ENCODE results near the gene POLL. TPM values are rescaled to one million over a fixed set of nuclear protein-coding genes. Genes with fewer than 3 reads are reported as not detected.

The POLL gene
- total RNA-seq, 1 donor from 2014 or later = 27.8 TPM

DNA sequence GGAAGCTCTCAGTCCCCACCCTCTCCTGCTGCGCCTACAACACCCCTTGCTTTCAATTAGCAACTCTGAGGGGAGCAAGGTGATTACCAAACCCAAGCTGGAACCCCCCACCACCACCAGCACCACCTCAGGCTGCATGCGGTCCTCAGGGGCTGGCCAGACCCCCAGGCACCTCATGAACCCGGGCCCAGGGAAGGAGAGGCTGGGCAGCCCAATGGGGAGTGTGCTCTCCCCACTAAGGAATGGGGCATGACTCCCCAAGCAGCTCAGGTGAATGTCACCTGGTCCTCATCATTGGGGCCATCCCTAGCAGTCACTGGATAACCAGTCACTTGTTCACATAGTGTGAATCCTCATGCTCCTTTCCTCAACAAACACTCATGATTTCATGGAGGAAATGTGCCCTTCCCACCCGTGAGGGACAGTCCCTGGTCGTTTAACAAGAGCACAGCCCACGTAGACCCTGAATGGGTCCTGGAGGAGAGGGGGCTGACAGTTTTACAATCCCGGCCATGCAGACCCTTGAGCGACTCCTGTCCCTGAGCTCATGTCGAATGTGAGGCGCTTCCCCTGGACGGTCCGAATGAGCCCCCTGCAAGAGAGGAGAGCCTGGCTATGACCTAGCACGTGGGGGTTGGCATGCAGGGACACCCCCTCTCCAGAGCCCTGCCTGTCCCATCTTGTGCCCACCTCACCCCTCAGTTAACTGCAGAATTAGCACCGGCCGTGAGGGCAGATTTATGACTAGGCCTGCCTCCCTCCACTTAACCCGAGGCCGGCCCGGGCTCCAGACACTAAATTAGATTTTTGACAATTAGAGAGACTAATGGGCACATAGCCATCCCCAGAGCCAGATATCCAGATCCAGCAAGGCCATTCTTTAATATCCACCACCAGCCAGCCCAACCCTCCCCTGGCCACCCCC, 29.1 kb downstream of the POLL start:
- H3K9me3 Mint-ChIP-seq (ENCODE audit: unreplicated experiment) = peaks cover 2% of the 10 kb centered on the region
- H3K27me3 ChIP-seq (ENCODE audit: insufficient read depth, low read length) = no peaks in the 10 kb centered on the region
- no peak overlapping the region for H2AFZ ChIP-seq (ENCODE audit: low read depth, low read length)
- DNase-seq (ENCODE audit: low read depth) (no peak), FAIRE-seq (no peak)
- no peak overlapping the region for H3K4me2 ChIP-seq (ENCODE audit: low read length)
- H3K27me3 Mint-ChIP-seq (ENCODE audit: low read depth, unreplicated experiment) = peaks cover 10% of the 10 kb centered on the region
- TF ChIP-seq, protein P1, sequence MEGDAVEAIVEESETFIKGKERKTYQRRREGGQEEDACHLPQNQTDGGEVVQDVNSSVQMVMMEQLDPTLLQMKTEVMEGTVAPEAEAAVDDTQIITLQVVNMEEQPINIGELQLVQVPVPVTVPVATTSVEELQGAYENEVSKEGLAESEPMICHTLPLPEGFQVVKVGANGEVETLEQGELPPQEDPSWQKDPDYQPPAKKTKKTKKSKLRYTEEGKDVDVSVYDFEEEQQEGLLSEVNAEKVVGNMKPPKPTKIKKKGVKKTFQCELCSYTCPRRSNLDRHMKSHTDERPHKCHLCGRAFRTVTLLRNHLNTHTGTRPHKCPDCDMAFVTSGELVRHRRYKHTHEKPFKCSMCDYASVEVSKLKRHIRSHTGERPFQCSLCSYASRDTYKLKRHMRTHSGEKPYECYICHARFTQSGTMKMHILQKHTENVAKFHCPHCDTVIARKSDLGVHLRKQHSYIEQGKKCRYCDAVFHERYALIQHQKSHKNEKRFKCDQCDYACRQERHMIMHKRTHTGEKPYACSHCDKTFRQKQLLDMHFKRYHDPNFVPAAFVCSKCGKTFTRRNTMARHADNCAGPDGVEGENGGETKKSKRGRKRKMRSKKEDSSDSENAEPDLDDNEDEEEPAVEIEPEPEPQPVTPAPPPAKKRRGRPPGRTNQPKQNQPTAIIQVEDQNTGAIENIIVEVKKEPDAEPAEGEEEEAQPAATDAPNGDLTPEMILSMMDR (IDR thresholded peaks at IDR 0.05; ENCODE audit: insufficient read depth, low read depth, low read length) = no peak
- no peak for TF ChIP-seq EZH2 (IDR thresholded peaks at IDR 0.05; ENCODE audit: insufficient read depth, low read length)
- H3K79me2 ChIP-seq (ENCODE audit: insufficient read depth, low read length) = no peaks in the 10 kb centered on the region
- H4K20me1 ChIP-seq (ENCODE audit: insufficient read depth, low read length) = no peaks in the 10 kb centered on the region
- H3K4me1 Mint-ChIP-seq (ENCODE audit: low read depth, unreplicated experiment) = peaks cover 3% of the 10 kb centered on the region
- H3K27ac ChIP-seq (ENCODE audit: low read depth, low read length) = no peak overlapping the region
- H3K4me3 Mint-ChIP-seq (ENCODE audit: unreplicated experiment) = no peak overlapping the region
- H3K9ac ChIP-seq (ENCODE audit: low read length) = no peak overlapping the region
- no peaks in the 10 kb centered on the region for H3K9me3 ChIP-seq (ENCODE audit: insufficient read depth, low read depth, low read length)
- no peaks in the 10 kb centered on the region for H3K36me3 ChIP-seq (ENCODE audit: insufficient read depth, low read length)
- no peaks in the 10 kb centered on the region for H3K4me1 ChIP-seq (ENCODE audit: insufficient read depth, low read length)
- no peak overlapping the region for H3K4me3 ChIP-seq (ENCODE audit: insufficient read depth, low read depth, low read length)
- H3K36me3 Mint-ChIP-seq (ENCODE audit: low read depth, unreplicated experiment) = peaks cover 27% of the 10 kb centered on the region
- H3K27ac Mint-ChIP-seq (ENCODE audit: unreplicated experiment) = peak overlapping the region; percentile 77

DNA sequence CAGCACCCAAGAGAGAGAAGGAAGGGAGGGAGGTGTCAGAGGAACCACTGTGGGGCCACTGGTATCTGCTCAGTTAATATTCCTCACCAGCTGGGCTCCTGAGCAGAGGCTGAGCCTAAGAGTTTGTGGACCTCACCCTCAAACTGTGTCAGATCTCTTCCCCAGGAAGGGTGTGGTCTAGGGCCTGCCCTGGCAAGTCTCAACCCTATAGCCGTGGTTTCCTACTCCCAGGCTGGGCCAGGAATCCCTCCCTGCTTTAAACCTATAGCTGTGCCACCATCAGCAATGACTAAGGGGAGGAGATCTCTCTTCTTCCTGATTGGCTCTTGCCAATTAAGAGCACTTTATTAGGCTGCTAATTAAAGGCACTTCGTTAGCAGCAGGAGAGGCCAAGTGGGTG, 29.9 kb downstream of the POLL start:
- Histone ChIP-seq H3K9me3 (ENCODE audit: insufficient read depth, low read depth, low read length) (no peaks in the 10 kb centered on the region), H2AFZ (ENCODE audit: low read depth, low read length) (no peak overlapping the region), H3K79me2 (ENCODE audit: insufficient read depth, low read length) (no peaks in the 10 kb centered on the region), H3K9ac (ENCODE audit: low read length) (no peak overlapping the region), H4K20me1 (ENCODE audit: insufficient read depth, low read length) (no peaks in the 10 kb centered on the region), H3K4me1 (ENCODE audit: insufficient read depth, low read length) (no peaks in the 10 kb centered on the region), H3K27ac (ENCODE audit: low read depth, low read length) (no peak overlapping the region), H3K4me3 (ENCODE audit: insufficient read depth, low read depth, low read length) (no peak overlapping the region), H3K4me2 (ENCODE audit: low read length) (no peak overlapping the region), H3K36me3 (ENCODE audit: insufficient read depth, low read length) (no peaks in the 10 kb centered on the region), H3K27me3 (ENCODE audit: insufficient read depth, low read length) (no peaks in the 10 kb centered on the region)
- FAIRE-seq (no peak), DNase-seq (ENCODE audit: low read depth) (no peak)
- Mint-ChIP-seq H3K27ac (ENCODE audit: unreplicated experiment) (no peak overlapping the region), H3K4me3 (ENCODE audit: unreplicated experiment) (no peak overlapping the region), H3K27me3 (ENCODE audit: low read depth, unreplicated experiment) (peaks cover 2% of the 10 kb centered on the region), H3K4me1 (ENCODE audit: low read depth, unreplicated experiment) (peaks cover 3% of the 10 kb centered on the region), H3K9me3 (ENCODE audit: unreplicated experiment) (peaks cover 2% of the 10 kb centered on the region), H3K36me3 (ENCODE audit: low read depth, unreplicated experiment) (peaks cover 29% of the 10 kb centered on the region)
- TF ChIP-seq, protein P1 (IDR thresholded peaks at IDR 0.05; ENCODE audit: insufficient read depth, low read depth, low read length) = no peak
- no peak for TF ChIP-seq EZH2 (IDR thresholded peaks at IDR 0.05; ENCODE audit: insufficient read depth, low read length)

DNA sequence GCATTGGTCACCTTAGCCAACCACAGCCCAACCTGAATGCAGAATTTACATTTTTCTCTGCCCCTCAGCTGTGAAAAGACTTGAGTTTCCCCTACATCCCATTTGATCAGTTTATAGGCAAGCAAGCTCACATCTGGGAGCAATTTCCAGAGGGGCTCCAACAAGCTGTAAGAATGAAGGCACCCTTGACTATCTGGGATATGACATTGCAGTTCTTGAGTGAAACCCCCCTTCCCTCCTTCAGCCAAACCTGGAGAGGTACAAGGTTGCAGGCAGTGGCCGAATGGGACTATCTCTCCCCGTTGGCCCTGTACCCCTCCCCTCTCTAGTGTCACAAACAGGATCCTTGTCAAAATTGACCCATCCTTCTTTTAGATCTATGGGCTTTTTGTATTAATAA, 30.5 kb downstream of the POLL start:
- Histone ChIP-seq H2AFZ (ENCODE audit: low read depth, low read length) (no peak overlapping the region), H3K4me2 (ENCODE audit: low read length) (no peak overlapping the region), H4K20me1 (ENCODE audit: insufficient read depth, low read length) (no peaks in the 10 kb centered on the region), H3K4me1 (ENCODE audit: insufficient read depth, low read length) (no peaks in the 10 kb centered on the region), H3K27me3 (ENCODE audit: insufficient read depth, low read length) (no peaks in the 10 kb centered on the region), H3K36me3 (ENCODE audit: insufficient read depth, low read length) (no peaks in the 10 kb centered on the region), H3K9me3 (ENCODE audit: insufficient read depth, low read depth, low read length) (no peaks in the 10 kb centered on the region), H3K79me2 (ENCODE audit: insufficient read depth, low read length) (no peaks in the 10 kb centered on the region), H3K4me3 (ENCODE audit: insufficient read depth, low read depth, low read length) (no peak overlapping the region), H3K27ac (ENCODE audit: low read depth, low read length) (no peak overlapping the region), H3K9ac (ENCODE audit: low read length) (no peak overlapping the region)
- Mint-ChIP-seq H3K27ac (ENCODE audit: unreplicated experiment) (no peak overlapping the region), H3K36me3 (ENCODE audit: low read depth, unreplicated experiment) (peaks cover 33% of the 10 kb centered on the region), H3K27me3 (ENCODE audit: low read depth, unreplicated experiment) (no peaks in the 10 kb centered on the region), H3K4me3 (ENCODE audit: unreplicated experiment) (no peak overlapping the region), H3K4me1 (ENCODE audit: low read depth, unreplicated experiment) (peaks cover 3% of the 10 kb centered on the region), H3K9me3 (ENCODE audit: unreplicated experiment) (peaks cover 2% of the 10 kb centered on the region)
- TF ChIP-seq, protein P1 (IDR thresholded peaks at IDR 0.05; ENCODE audit: insufficient read depth, low read depth, low read length) = no peak
- no peak for TF ChIP-seq EZH2 (IDR thresholded peaks at IDR 0.05; ENCODE audit: insufficient read depth, low read length)
- FAIRE-seq = no peak
- no peak for DNase-seq (ENCODE audit: low read depth)
